Fibroblast of gingiva (primary cell): Measurements from ENCODE around the gene GALNT7.
"Not testable (repeated sequence)": the region's sequence is repeated elsewhere in the genome, so short reads cannot be mapped to it uniquely, and the experiment has no call there.

Experiments
- DNase-seq: peaks from one replicate; pipeline ENCODE4 v3.0.0-alpha.2; 2011; ENCODE audit warnings: low read depth

The GALNT7 gene

GRCh38 chr4:173168396-173169177 lies at the start of gene GALNT7:
Gene GALNT7 (plus strand): TSS chr4:173168811. CDS start chr4:173168836, 25 bp downstream.
- peak; percentile 54 for DNase-seq

GRCh38 chr4:173118819-173119218 lies 49.8 kb upstream of the GALNT7 start:
- not testable (repeated sequence) for DNase-seq

- no peak for DNase-seq
Measured at GRCh38 chr4:173119818-173120217, 48.8 kb upstream of the GALNT7 start.

GRCh38 chr4:173121076-173121561 lies 47.5 kb upstream of the GALNT7 start:
- no peak for DNase-seq

- DNase-seq: no peak
Measured at GRCh38 chr4:173124209-173124865, 44.3 kb upstream of the GALNT7 start.

GRCh38 chr4:173125216-173125812 lies 43.3 kb upstream of the GALNT7 start:
- no peak for DNase-seq

GRCh38 chr4:173128199-173128890 lies 40.3 kb upstream of the GALNT7 start:
- DNase-seq: no peak

- DNase-seq: no peak
Measured at GRCh38 chr4:173130687-173131086, 37.9 kb upstream of the GALNT7 start.

- no peak for DNase-seq
Measured at GRCh38 chr4:173134426-173134825, 34.2 kb upstream of the GALNT7 start.

- peak; percentile 42 for DNase-seq
Measured at GRCh38 chr4:173135241-173135847, 33.3 kb upstream of the GALNT7 start.

- no peak for DNase-seq
Measured at GRCh38 chr4:173138624-173139023, 30.0 kb upstream of the GALNT7 start.

GRCh38 chr4:173139561-173139960 lies 29.1 kb upstream of the GALNT7 start:
- DNase-seq: no peak

- DNase-seq: no peak
Measured at GRCh38 chr4:173145131-173145530, 23.5 kb upstream of the GALNT7 start.

- no peak for DNase-seq
Measured at GRCh38 chr4:173146456-173146855, 22.2 kb upstream of the GALNT7 start.

GRCh38 chr4:173151496-173151895 lies 17.1 kb upstream of the GALNT7 start:
- no peak for DNase-seq

GRCh38 chr4:173152104-173152503 lies 16.5 kb upstream of the GALNT7 start:
- no peak for DNase-seq

GRCh38 chr4:173153445-173153844 lies 15.2 kb upstream of the GALNT7 start:
- DNase-seq: no peak

- no peak for DNase-seq
Measured at GRCh38 chr4:173159791-173160190, 8.8 kb upstream of the GALNT7 start.

- DNase-seq: no peak
Measured at GRCh38 chr4:173160871-173161270, 7.7 kb upstream of the GALNT7 start.

GRCh38 chr4:173161311-173161710 lies 7.3 kb upstream of the GALNT7 start:
- DNase-seq: no peak

- DNase-seq: no peak
Measured at GRCh38 chr4:173165706-173166105, 2.9 kb upstream of the GALNT7 start.

GRCh38 chr4:173166491-173166890 lies 2.1 kb upstream of the GALNT7 start:
- no peak for DNase-seq
